AG04449 (cell line): Measurements from ENCODE around the gene SLC2A3.
A peak's percentile ranks its signal among the peaks of the same experiment; 100 is the strongest.
"Not testable (repeated sequence)": the region's sequence is repeated elsewhere in the genome, so short reads cannot be mapped to it uniquely, and the experiment has no call there.

Experiments
- CTCF ChIA-PET: fragments of 350-600 bp; formaldehyde crosslinking; extraction: SDS; loops from one replicate; lab custom pipeline; 2021; ENCODE audit warnings: antibody characterized with exemption; lab: Yijun Ruan, JAX
- POLR2A ChIA-PET: fragments of 400-600, 350-600 bp; formaldehyde crosslinking; extraction: SDS; loops from one replicate; lab custom pipeline; 2020; ENCODE audit warnings: antibody characterized with exemption, inconsistent platforms; lab: Yijun Ruan, JAX
- DNase-seq: peaks from one replicate; pipeline ENCODE4 v3.0.0-alpha.2; 2010; ENCODE audit warnings: low read depth, low spot score
- H3K4me3 ChIP-seq: 2 replicates; pipeline ENCODE4 v1.5.1; 2011; ENCODE audit warnings: low read depth, mild to moderate bottlenecking, control low read depth, low read length
- CTCF ChIP-seq: IDR thresholded peaks from one replicate; pipeline ENCODE4 v1.5.1; 2011; ENCODE audit warnings: mild to moderate bottlenecking, moderate library complexity, low read length, control low read depth, inconsistent platforms; ENCODE audit not compliant: insufficient read depth; ENCODE audit errors: missing control alignments

SLC2A3 gene

GRCh38 chr12:7884689-7885088 lies 51.3 kb downstream of the SLC2A3 start:
- TF ChIP-seq CTCF: no peak
- ChIA-PET POLR2A (no interaction called here), CTCF (interaction anchor here (0.6 kb wide), 1 partner anchor 15 kb away, joined by 3 read pairs; no protein-coding TSS in a partner anchor)
- DNase-seq: no peak
- H3K4me3 ChIP-seq: no peak overlapping the region

GRCh38 chr12:7881736-7882120 lies 54.3 kb downstream of the SLC2A3 start:
- POLR2A ChIA-PET: not testable (repeated sequence)

GRCh38 chr12:7880952-7881735 lies 54.8 kb downstream of the SLC2A3 start:
- POLR2A ChIA-PET, DNase-seq, H3K4me3 ChIP-seq: not testable (repeated sequence)
- CTCF ChIA-PET: interaction anchor here (1.5 kb wide), 1 partner anchor 21 kb away, joined by 5 read pairs; no protein-coding TSS in a partner anchor

More at GRCh38 chr12:7881736-7882120, 54.3 kb downstream of the SLC2A3 start:
- H3K4me3 ChIP-seq, CTCF ChIA-PET, DNase-seq: not testable (repeated sequence)

GRCh38 chr12:7879246-7879645 lies 56.7 kb downstream of the SLC2A3 start:
- no peak for DNase-seq
- TF ChIP-seq CTCF: no peak
- H3K4me3 ChIP-seq: no peak overlapping the region
- ChIA-PET POLR2A (no interaction called here), CTCF (no interaction called here)

GRCh38 chr12:7877420-7877819 lies 58.6 kb downstream of the SLC2A3 start:
- no peak for TF ChIP-seq CTCF
- no peak for DNase-seq
- ChIA-PET POLR2A (no interaction called here), CTCF (interaction anchor here (1.4 kb wide), 1 partner anchor 18 kb away, joined by 3 read pairs; no protein-coding TSS in a partner anchor)
- H3K4me3 ChIP-seq: no peak overlapping the region

- ChIA-PET CTCF (no interaction called here), POLR2A (no interaction called here)
- no peak for DNase-seq
- H3K4me3 ChIP-seq: peak within 1 kb of the TSS; percentile 27
- no peak for TF ChIP-seq CTCF
These were observed 63.2 kb downstream of the SLC2A3 start, which contains the start of gene SLC2A14 for GRCh38 chr12:7872566-7873319. Gene SLC2A14 (minus strand): TSS chr12:7872915. CDS start chr12:7869880, 3,035 bp downstream.

- CTCF ChIA-PET: interaction anchor here (1.1 kb wide), 1 partner anchor 11 kb away, joined by 4 read pairs; no protein-coding TSS in a partner anchor
- POLR2A ChIA-PET: no interaction called here
- no peak for TF ChIP-seq CTCF
- no peak for DNase-seq
- H3K4me3 ChIP-seq: no peak overlapping the region
These were observed 65.7 kb downstream of the SLC2A3 start for GRCh38 chr12:7870335-7870734.
